CD1c-positive myeloid dendritic cell (primary cell): ENCODE data around the gene MYBPC2.
"Not testable (repeated sequence)": the region's sequence is repeated elsewhere in the genome, so short reads cannot be mapped to it uniquely, and the experiment has no call there.

Experiments
- DNase-seq: peaks from one replicate; pipeline ENCODE4 v3.0.0-alpha.2; 2016; ENCODE audit errors: extremely low spot score

The MYBPC2 gene

DNA sequence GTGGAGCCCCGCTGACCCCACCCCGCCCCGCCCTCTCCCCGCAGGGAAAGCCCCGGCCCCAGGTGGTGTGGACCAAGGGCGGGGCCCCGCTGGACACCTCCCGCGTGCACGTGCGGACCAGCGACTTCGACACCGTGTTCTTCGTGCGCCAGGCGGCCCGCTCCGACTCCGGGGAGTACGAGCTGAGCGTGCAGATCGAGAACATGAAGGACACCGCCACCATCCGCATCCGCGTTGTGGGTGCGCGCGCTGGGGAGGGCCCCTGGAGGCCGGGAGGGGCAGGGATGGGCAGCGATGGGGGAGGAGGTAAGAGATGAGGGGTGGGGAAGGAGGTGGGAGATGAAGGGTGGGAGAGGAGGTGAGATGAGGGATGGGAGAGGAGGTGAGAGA, 26.4 kb downstream of the MYBPC2 start:
- DNase-seq: no peak

DNA sequence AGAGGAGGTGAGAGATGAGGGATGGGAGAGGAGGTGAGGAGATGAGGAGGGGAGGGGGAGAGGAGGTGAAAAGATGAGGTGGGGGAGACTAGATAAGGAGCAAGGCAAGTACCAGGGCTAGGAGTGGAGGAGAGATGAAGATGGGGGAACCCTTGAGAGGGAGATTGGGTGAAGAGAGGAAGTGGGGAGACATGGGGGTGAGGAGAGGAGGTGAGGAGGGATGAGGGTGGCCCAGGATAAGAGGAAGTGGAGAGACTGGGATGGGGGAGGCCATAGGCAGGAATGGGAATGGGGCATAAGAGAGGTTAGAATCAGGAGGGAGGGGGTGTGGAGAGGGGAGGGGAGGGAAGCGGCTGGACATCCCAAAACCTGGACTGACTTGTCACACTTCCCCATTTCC, 26.9 kb downstream of the MYBPC2 start:
- DNase-seq: no peak

DNA sequence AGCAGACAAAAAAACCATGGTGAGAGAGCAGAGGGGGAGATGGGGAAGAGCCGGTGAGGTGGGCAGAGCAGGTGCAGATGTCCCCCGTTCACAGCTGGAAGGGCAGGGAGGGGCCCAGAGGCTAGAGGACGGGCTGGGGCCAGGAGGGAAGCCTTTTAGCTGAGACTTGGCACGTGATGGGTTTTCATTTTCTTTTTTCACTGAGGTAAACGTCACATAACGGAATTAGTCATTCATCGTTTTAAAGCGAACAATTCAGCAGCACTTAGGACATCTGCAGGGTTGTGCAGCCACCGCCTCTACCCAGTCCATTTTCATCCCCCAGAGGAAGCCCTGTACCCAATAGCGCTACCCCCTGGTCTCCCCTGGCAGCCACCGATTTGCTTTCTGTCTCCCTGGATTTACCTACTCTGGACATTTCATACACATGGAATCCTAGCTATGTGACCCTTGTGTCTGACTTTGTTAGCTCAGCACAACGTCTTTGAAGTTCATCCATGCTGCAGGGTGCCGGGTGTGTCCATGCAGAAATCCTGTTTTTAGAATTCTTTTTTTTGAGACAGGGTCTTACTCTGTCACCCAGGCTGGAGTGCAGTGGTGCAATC, 27.6 kb downstream of the MYBPC2 start:
- DNase-seq: peak; percentile 8

DNA sequence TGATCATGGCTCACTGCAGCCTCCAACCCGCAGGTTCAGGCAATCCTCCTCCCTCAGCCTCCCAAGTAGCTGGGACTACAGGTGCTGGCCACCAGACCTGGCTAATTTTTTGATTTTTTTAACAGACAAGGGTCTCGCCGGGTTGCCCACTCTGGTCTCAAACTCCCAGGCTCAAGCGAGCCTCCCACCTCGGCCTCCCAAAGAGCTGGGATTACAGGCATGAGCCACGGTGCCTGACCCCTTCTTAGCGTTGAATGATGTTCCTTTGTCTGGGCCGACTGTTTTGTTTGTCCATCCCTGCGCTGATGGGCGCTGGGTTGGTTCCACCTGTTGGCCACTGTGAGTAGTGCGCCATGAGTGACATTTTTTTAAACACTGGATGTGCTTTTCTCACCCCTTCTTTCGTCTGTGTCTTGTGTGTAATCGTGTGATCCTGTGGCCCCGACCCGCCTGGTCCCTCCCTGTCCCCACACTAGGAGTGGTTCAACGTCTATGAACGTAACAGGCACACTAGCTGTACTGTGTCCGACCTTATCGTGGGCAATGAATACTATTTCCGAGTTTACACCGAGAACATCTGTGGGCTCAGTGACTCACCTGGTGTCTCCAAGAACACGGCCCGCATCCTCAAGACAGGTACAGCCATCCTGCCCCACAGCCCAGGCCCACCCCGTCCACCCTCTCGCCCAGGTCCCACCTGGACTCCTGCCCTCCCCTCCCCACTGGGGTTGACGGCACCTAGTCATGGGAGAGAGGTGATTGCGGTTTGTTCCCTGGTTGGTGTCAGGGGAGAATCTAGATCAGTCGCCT, 28.6 kb downstream of the MYBPC2 start:
- peak; percentile 71 for DNase-seq

DNA sequence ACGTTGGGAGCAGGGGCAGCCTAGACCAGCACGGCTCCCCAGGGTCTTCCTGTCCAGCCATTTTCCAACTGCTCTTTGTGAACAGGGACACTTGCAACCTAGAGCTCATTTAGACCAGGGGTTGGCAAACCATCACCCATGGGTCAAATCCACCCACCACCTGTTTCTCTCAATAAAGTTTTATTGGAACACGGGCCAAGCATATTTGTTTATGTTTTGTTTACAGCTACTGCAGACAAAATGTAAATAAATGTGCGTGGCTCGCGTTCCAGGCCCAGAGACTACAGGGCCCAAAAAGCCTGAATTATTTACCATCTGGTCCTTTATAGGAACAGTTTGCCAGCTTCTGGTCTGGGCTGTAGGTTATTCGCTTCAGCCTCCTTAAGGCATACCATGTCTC, 30.3 kb downstream of the MYBPC2 start:
- DNase-seq: no peak

DNA sequence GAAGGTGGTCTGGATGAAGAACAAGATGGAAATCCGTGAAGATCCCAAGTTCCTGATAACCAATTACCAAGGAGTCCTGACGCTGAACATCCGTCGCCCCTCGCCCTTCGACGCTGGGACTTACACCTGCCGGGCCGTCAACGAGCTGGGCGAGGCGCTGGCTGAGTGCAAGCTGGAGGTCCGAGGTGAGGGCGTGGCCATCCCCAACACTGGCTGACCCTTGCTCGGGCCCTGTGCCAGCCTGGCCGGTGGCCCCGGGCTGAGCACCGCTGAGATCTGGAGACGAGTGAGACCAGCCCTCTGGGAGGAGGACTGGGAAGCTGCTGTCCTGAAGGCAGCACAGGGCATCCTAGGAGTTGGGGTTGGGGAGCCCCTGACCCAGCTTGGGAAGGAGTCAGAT, 31.7 kb downstream of the MYBPC2 start:
- no peak for DNase-seq

- DNase-seq: no peak
These were observed 32.3 kb downstream of the MYBPC2 start for GRCh38 chr19:50465000-50465399.

DNA sequence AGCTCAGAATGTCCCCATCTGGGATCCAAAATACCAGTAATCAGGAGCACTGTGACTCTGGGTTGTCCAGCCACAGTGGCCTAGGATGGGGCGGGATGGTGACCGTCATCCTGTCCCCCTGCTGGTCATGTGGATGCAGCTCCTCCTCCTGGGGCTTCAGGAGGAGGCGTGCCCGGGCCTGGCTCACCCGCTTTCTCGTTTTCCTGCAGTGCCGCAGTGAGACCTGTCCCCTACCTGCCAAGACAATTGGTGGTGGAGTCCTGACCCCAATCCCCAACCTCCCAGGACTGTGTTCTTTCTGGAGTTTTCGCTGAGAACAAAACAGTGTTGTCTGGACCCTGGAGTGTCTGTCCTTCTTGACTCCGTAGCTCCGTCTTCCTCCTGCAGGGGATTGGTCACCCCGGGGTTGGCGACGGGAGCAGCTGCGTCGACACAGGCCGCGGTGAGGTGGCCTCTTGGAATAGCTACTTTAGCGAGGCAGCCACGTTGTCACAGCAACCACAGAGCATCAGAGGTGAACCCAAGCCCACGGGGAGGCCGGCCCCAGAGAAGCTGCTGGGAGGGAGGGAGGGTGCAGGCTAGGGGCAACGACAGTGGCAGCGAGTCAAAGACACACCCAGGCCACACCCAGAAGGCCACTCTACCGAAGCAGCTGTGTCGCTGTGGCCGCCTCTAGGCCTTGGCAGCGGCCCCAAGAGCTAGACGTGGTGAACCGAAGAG, 33.5 kb downstream of the MYBPC2 start:
- no peak for DNase-seq

GRCh38 chr19:50466706-50467039, 34.0 kb downstream of the MYBPC2 start:
- DNase-seq: no peak

DNA sequence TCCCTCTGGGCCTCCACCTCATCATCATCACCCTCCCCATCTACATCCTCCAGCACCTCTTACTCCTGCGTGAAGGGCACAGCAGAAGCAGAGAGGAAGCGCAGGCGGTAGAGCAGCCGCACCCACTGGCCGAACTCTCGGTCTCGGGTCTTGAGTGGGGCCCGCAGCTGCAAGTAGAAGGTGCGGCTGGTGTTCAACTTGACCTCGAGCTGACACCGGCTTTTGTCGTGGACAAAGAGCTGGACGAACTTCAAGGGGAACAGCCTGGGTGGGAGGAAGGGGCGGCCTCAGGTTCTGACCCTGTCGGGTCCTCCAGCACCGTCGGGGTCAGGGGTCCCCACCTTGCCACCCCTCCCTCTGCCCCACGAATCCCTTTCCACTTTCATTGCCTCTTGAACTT, 34.9 kb downstream of the MYBPC2 start:
- DNase-seq: no peak

DNA sequence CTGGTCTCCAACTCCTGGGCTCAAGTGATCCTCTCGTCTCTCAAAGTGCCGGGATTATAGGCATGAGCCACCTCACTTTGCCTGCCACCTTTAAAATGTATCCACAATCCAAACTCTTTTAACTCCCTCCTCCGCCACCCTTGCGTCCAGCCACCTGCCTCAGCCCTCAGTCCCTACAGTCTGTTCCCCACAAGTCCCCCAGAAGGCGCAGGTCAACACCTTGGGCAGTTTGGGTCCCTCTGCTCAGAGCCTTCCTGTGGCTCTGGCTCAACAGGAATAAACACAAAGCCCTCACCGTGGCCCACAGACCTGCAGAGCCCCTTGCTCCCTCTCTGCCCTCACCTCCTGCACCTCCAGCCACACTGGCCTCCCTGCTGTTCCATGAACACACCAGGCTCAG, 36.1 kb downstream of the MYBPC2 start:
- no peak for DNase-seq

DNA sequence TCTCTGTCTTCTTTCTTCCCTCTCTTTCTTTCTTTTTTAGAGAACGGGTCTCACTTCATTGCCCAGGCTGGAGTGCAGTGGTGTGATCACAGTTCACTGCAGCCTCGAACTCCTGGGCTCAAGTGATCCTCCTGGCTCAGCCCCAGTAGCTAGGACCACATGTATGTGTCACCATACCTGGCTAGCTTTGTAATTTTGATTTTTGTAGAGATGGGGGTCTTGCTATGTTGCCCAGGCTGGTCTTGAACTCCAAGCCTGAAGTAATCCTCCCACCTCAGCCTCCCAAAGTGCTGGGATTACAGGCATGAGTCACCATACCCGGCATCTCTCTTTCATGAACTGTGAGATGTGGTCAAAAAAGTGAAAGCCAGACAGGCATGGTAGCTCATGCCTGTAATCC, 40.6 kb downstream of the MYBPC2 start:
- not testable (repeated sequence) for DNase-seq

GRCh38 chr19:50475101-50475568, 42.4 kb downstream of the MYBPC2 start:
- no peak for DNase-seq

GRCh38 chr19:50475736-50476223, 43.1 kb downstream of the MYBPC2 start:
- no peak for DNase-seq

- DNase-seq: peak; percentile 93
These were observed 43.7 kb downstream of the MYBPC2 start, which contains the start of the genes EMC10 and GARIN5A for GRCh38 chr19:50476224-50476906. TSS of gene EMC10 (plus strand) at chr19:50476507. CDS start at chr19:50476545, 38 bp downstream. TSS of gene GARIN5A (minus strand) at chr19:50476848. CDS start at chr19:50476388, 460 bp downstream.

- DNase-seq: no peak
These were observed 44.2 kb downstream of the MYBPC2 start for GRCh38 chr19:50476907-50477238.

DNA sequence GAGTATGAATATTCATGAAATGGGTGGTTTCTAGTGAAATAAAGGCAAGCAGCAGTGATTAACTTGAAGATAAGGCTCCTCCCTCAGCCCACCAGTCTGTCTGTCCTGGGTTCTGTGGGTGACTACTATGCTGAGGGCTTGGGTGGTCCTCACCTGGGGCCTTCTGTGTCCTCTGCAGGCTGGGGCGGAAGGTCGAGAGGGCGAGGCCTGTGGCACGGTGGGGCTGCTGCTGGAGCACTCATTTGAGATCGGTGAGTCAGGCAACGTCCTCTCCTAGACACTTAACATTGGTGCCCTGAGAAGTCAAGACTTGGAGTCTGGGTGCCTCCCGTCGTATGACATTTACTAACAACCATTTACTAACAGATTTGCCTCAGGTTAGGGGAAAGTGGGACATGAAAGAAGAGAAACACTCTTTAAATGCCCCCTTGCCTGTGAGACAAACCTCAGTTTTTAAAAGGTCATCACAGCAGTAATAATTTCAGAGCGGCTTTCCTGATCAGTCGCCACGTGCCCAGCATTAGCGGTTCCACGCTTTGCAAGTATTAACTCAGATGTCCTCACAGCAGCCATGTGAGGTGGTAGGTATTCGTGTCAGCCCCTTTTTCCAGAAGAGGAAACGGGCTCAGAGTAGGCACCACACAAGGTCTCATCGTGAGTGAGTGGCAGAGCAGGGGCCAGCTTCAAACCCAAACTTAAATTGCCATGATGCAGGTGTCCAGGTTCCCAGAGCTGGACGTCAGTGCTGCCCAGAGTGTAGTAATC, 45.2 kb downstream of the MYBPC2 start:
- no peak for DNase-seq

DNA sequence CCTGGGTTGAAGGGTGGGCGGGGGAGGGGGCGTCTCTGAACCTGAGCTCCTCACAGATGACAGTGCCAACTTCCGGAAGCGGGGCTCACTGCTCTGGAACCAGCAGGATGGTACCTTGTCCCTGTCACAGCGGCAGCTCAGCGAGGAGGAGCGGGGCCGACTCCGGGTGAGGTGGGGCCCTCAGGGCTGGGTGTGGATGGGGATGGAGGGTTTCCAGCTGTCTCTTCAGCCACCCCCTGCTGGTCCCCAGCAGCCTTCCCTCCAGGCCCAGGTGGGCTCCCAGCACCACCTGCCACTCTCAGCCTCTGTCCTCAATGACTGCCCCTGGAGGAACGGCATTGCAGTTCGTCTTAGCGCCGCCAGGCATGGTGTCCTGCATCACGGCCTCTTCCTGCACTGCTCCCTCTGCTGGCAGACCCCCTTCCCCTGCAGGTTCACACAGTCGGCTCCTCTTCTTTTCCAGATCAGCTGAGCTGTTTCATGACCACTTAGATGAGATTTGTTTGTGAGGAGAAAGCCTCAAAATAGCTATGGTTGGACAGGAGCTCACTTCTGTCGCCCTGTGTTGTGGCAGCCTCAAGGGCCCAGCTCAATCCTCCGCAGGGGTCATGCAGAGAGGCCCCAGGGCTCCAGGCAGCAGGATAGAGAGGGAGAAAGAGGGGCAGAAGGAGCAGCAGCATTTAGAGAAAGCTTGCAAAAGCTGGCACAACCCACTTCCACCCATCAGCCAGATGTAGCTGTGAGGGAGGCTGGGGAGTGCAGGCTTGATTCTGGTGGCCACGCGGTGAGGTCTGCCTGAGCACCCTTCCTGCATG, 46.4 kb downstream of the MYBPC2 start:
- no peak for DNase-seq

DNA sequence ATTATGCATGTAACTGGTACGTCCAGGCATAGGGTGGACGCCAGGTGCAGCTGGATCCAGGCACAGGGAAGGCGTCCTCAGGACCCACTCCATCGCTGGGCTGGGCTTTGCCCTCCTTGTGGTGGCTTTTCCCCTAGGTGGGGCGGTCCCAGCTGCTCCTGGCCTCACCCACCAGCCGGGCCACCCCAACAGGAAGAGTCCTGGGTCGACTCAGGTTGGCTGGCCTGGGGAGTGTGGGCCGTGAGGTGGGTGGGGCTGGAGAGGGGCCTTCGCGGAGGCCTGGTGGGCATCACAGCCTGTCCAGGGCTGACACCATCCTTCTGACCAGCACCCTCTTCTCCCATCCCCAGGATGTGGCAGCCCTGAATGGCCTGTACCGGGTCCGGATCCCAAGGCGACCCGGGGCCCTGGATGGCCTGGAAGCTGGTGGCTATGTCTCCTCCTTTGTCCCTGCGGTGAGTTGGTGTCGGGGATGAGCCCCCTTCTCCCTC, 47.1 kb downstream of the MYBPC2 start:
- no peak for DNase-seq
